ENCODE results near the gene MAMLD1.
A peak's percentile ranks its signal among the peaks of the same experiment; 100 is the strongest.

Gene MAMLD1

GRCh38 chrX:150530821-150531220 lies 167.7 kb downstream of the MAMLD1 start:
- DNase-seq (ENCODE audit: low read depth, low spot score) = no peak
- no peak overlapping the region for H3K4me3 ChIP-seq (ENCODE audit: low read depth, low read length)
- TF ChIP-seq CTCF (IDR thresholded peaks at IDR 0.05; ENCODE audit: low read depth, low read length) = no peak
- in situ Hi-C loops (cut with HindIII; ENCODE audit: low sequenced_read_pairs) = no loop called here

GRCh38 chrX:150531467-150531866 lies 168.3 kb downstream of the MAMLD1 start:
- in situ Hi-C loops (cut with HindIII; ENCODE audit: low sequenced_read_pairs) = no loop called here
- TF ChIP-seq CTCF (IDR thresholded peaks at IDR 0.05; ENCODE audit: low read depth, low read length) = no peak
- DNase-seq (ENCODE audit: low read depth, low spot score) = no peak
- no peak overlapping the region for H3K4me3 ChIP-seq (ENCODE audit: low read depth, low read length)

- TF ChIP-seq CTCF (IDR thresholded peaks at IDR 0.05; ENCODE audit: low read depth, low read length) = no peak
- no peak overlapping the region for H3K4me3 ChIP-seq (ENCODE audit: low read depth, low read length)
- in situ Hi-C loops (cut with HindIII; ENCODE audit: low sequenced_read_pairs) = no loop called here
- DNase-seq (ENCODE audit: low read depth, low spot score) = no peak
These were observed 170.7 kb downstream of the MAMLD1 start for GRCh38 chrX:150533863-150534262.

- no peak for DNase-seq (ENCODE audit: low read depth, low spot score)
- in situ Hi-C loops (cut with HindIII; ENCODE audit: low sequenced_read_pairs) = no loop called here
- peak; percentile 29 for TF ChIP-seq CTCF (IDR thresholded peaks at IDR 0.05; ENCODE audit: low read depth, low read length)
- no peak overlapping the region for H3K4me3 ChIP-seq (ENCODE audit: low read depth, low read length)
These were observed 173.5 kb downstream of the MAMLD1 start for GRCh38 chrX:150536455-150537116.

GRCh38 chrX:150537851-150538250 lies 174.7 kb downstream of the MAMLD1 start:
- in situ Hi-C loops (cut with HindIII; ENCODE audit: low sequenced_read_pairs) = no loop called here
- TF ChIP-seq CTCF (IDR thresholded peaks at IDR 0.05; ENCODE audit: low read depth, low read length) = no peak
- DNase-seq (ENCODE audit: low read depth, low spot score) = no peak

GRCh38 chrX:150540965-150541364 lies 177.8 kb downstream of the MAMLD1 start:
- H3K4me3 ChIP-seq (ENCODE audit: low read depth, low read length) = no peak overlapping the region
- TF ChIP-seq CTCF (IDR thresholded peaks at IDR 0.05; ENCODE audit: low read depth, low read length) = no peak
- in situ Hi-C loops (cut with HindIII; ENCODE audit: low sequenced_read_pairs) = no loop called here
- DNase-seq (ENCODE audit: low read depth, low spot score) = no peak

More at GRCh38 chrX:150537851-150538250, 174.7 kb downstream of the MAMLD1 start:
- no peak overlapping the region for H3K4me3 ChIP-seq (ENCODE audit: low read depth, low read length)
